GM12865 (cell line): ENCODE results near the gene DHRS11.
"Not testable (repeated sequence)": the region's sequence is repeated elsewhere in the genome, so short reads cannot be mapped to it uniquely, and the experiment has no call there.

ENCODE experiments used
- DNase-seq: peaks from one replicate; pipeline ENCODE4 v3.0.0; 2010; ENCODE audit warnings: low read depth
- H3K4me3 ChIP-seq: 2 replicates; pipeline ENCODE4 v1.5.1; 2011; ENCODE audit warnings: mild to moderate bottlenecking, low read depth, low read length, control low read depth
- CTCF ChIP-seq: IDR thresholded peaks from 2 replicates; pipeline ENCODE4 v1.5.1; 2011; ENCODE audit warnings: low read length, control low read depth, low read depth, inconsistent platforms; ENCODE audit not compliant: insufficient read depth; ENCODE audit errors: missing control alignments

The DHRS11 gene

GRCh38 chr17:36600936-36601302 is 9.2 kb downstream of the DHRS11 start:
- DNase-seq, result no peak
- TF ChIP-seq CTCF, result no peak
- peak overlapping the region; percentile 94 for H3K4me3 ChIP-seq

DNA sequence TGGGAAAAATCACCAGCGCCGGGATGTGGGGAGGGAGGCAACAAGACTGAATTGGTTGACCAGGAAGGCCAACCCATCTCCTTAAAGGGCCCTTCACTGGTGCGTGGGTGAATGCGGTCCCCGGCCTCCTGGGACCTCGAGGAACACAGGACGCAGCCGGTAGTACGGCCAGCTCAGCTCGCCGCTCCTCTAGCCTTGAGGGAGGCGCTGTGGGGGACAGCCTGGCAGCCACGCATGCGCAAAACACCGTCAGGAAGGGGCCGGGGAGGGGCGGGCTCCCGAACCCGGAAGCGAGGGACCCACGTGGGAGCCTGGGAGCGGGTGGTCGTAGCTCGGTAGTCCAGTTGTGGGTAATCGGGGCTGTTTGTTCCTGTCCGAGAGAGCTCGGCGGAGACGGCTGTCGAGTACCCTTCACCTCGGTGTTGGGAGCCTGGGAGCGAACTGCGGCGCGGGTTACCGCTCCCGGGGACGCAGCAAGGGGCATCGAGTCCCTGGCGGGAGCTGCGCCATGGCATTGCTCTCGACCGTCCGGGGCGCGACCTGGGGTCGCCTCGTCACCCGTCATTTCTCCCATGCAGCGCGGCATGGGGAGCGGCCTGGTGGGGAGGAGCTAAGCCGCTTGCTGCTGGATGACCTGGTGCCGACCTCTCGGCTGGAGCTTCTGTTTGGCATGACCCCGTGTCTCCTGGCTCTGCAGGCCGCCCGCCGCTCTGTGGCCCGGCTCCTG is 9.8 kb downstream of the DHRS11 start, which contains the start of gene MRM1:
Gene MRM1, plus strand, starts transcription at position 281 of the 727 bp plus-strand sequence. Its CDS starts 228 bp downstream, at position 509.
- DNase-seq, result peak; percentile 97
- H3K4me3 ChIP-seq, result peak within 1 kb of the TSS; percentile 94
- TF ChIP-seq CTCF, result peak; percentile 23

GRCh38 chr17:36602030-36602748 is 10.5 kb downstream of the DHRS11 start:
- H3K4me3 ChIP-seq, result peak overlapping the region; percentile 94
- no peak for TF ChIP-seq CTCF
- peak; percentile 29 for DNase-seq

DNA sequence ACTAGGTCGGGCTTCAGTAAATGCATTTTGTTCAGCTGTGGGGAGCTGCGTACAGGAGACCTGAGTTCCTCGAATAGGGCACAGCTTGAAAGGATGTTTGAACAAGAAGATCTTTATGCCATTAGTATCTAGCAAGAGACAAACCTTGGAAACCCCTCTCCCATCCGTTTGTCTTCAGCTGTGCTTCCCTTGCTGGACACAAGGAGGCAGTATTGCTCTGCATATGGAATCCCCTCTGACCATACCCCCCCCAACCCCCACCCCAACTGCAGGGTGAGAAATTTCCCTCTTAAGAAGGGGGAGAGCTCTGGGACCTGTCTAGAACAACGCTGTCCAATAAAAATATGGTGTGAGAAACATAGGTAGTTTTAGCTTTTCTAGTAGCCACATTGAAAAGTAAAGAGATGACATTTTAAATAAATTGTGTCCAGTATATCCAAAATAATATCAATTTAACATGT is 11.3 kb downstream of the DHRS11 start:
- peak; percentile 91 for TF ChIP-seq CTCF
- H3K4me3 ChIP-seq, result peak overlapping the region; percentile 94
- peak; percentile 85 for DNase-seq

DNA sequence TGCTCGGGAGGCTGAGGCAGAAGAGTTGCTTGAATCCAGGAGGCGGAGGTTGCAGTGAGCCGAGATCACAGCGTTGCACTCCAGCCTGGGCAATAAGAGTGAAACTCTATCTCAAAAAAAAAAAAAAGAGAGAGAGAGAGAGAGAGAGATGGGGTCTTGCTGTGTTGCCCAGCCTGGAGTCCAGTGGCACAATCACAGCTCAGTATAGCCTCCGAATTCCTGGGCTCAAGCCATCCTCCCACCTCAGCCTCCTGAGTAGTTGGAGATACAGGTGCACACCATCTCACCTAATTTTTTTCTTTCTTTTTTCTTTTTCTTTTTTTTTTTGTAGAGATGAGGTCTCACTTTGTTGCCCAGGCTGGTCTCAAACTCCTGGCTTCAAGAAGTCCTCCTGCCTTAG is 13.3 kb downstream of the DHRS11 start:
- not testable (repeated sequence) for H3K4me3 ChIP-seq, DNase-seq

DNA sequence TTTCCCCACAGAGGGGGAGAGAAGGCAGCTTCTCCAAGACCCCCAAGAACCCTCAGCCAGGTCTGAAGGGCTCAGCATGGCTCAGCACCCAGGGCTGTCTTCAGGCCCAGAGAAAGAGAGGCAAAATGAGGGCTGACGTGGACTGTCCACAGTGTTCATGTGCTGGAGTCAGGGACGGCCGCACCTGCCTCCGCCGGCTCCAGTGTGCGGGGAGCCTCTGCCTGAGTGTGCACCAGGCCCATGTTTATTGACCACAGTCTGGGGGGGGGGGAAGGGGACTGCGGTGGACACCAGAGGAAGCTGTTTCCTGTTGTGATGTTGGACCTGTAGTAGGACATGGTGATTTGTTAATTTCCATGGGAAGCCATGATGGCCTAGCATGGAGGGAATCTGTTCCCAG is 16.6 kb downstream of the DHRS11 start:
- TF ChIP-seq CTCF, result no peak
- no peak overlapping the region for H3K4me3 ChIP-seq
- DNase-seq, result no peak

DNA sequence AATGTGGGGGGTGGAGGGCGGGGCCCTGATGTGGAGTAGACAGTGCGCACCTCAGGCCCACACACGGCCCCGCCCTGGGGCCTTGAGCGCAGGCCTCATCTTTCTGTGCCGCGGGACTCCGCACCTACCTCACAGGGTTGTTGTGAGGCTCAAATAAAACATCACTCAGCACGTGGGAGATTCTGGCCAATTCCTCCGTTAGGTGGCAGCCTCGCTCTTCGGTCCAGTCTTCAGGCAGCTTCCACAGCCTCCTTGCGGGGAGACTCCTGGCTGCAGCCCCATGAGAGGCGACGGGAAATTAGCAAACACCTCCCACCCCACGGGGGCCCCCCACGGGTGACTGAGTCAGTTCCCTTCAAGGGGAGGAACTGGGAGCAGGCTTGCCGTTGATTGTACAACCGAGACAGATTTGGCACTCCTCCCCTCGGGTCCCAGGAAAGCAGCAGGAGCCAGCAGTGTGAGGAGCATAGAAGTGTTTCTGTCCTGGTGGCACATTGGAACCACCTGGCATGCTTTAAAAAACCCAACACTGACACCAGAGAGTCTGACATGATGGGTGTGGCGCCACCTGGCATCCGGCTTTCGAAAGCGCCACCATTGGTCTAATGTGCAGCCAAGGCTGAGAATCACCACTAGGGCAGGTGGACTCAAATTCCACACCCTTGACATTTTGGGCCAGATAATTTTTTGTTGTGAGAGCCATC is 17.3 kb downstream of the DHRS11 start:
- no peak overlapping the region for H3K4me3 ChIP-seq
- peak; percentile 48 for DNase-seq
- TF ChIP-seq CTCF, result peak; percentile 20
